ENCODE results near the gene ADD3. TPM values are rescaled to one million over a fixed set of nuclear protein-coding genes. Genes with fewer than 3 reads are reported as not detected.

ADD3 gene
- total and polyA plus RNA-seq, 11 donors: 28.8 to 659 (median 97.1) TPM

DNA sequence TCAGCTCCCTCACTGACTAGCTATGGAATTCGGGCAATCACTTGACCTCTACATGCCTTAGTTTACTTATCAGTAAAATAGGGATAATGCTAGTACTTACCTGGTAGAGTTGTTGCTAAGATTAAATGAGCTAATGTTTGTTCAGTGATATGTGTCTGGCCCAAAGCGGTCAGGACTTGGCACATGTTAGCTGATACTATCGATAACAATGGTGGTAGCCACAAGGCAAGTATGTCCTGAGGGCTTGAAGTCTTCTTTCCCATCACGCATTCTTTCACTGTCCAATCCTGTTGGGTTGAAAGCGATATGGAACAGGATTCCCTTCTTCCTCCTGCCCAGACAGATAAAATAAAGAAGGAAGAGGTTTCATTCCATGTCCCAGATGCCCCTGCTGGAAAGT is 174.1 kb downstream of the ADD3 start:
- no peak overlapping the region for H3K27ac ChIP-seq
- no peaks in the 10 kb centered on the region for H3K9me3 ChIP-seq
- no peak overlapping the region for H3K4me3 ChIP-seq
- no peaks in the 10 kb centered on the region for H3K36me3 ChIP-seq
- 91 to 96% (median 94%) methylated on average over 5 of the region's 5 CpGs for WGBS, 4 donors
- H3K27me3 ChIP-seq: no peaks in the 10 kb centered on the region
- no peak for DNase-seq
- no peak for ATAC-seq
- intact Hi-C loops (cut with DNase I): no loop called here
- peaks cover 0 to 3% (median 0%) of the 10 kb centered on the region in 12 donors for H3K4me1 ChIP-seq
- TF ChIP-seq POLR2A (IDR thresholded peaks at IDR 0.05): no peak
- TF ChIP-seq CTCF (IDR thresholded peaks at IDR 0.05): no peak

- no peak for TF ChIP-seq CTCF (IDR thresholded peaks at IDR 0.05)
- no peak for TF ChIP-seq POLR2A (IDR thresholded peaks at IDR 0.05)
- H3K9me3 ChIP-seq: no peaks in the 10 kb centered on the region
Measured at GRCh38 chr10:110184398-110184797, 176.6 kb downstream of the ADD3 start.

More at GRCh38 chr10:110184398-110184797, 176.6 kb downstream of the ADD3 start:
- intact Hi-C loops (cut with DNase I): no loop called here
- ATAC-seq (no peak), DNase-seq (no peak)
- WGBS, 4 donors: 72 to 88% (median 75%) methylated on average over 6 of the region's 6 CpGs
- no peak overlapping the region for H3K4me3 ChIP-seq
- H3K36me3 ChIP-seq: no peaks in the 10 kb centered on the region
- no peaks in the 10 kb centered on the region for H3K4me1 ChIP-seq
- no peaks in the 10 kb centered on the region for H3K27me3 ChIP-seq
- H3K27ac ChIP-seq: no peak overlapping the region

Other genes with a start within 250 kb of the ADD3 start
- 10 to 100 TPM; 30.5 to 77.0 (median 48.9) TPM for gene XPNPEP1, start 84.5 kb upstream of the ADD3 start, total RNA-seq
- gene XPNPEP1, start 84.5 kb upstream of the ADD3 start, polyA plus RNA-seq: 10 to 100 TPM; 14.5 to 42.5 TPM
- 10 to 100 TPM; 42.6 to 83.2 (median 61.6) TPM for gene MXI1, start 199.6 kb downstream of the ADD3 start, total RNA-seq
- 10 to 100 TPM; 20.3 to 39.5 TPM for gene MXI1, start 199.6 kb downstream of the ADD3 start, polyA plus RNA-seq

Data from heart left ventricle (tissue), 16 donors.